Right ventricle myocardium inferior (tissue), 1 donor: ENCODE results near the gene GJC2. TPM values are rescaled to one million over a fixed set of nuclear protein-coding genes. Genes with fewer than 3 reads are reported as not detected.
"Not testable (repeated sequence)": the region's sequence is repeated elsewhere in the genome, so short reads cannot be mapped to it uniquely, and the experiment has no call there.

ENCODE experiments used
- ATAC-seq: fragments of 200-7000 bp; cut with Tn5 transposase; one replicate; pipeline ENCODE4 v1.9.1; 2020; ENCODE audit warnings: mild to moderate bottlenecking, moderate library complexity
- DNase-seq: peaks from one replicate; pipeline ENCODE4 v3.0.0; 2021; ENCODE audit errors: missing footprints
- intact Hi-C: fragments of 100-400 bp; cut with DNase I; formaldehyde crosslinking; loops from one replicate; pipeline ENCODE4 v1.11.0; 2022
- total RNA-seq: library from RNA; stranded (reverse); fragmentation: NEBNext Ultra II Directional; extraction: Animal tissue kit (Norgen Biotek cat#: 25700); gene quantifications from one replicate; pipeline ENCODE4 v1.2.1, GENCODE V29; 2021
- donor health status: DM: no; HTN: yes; CAD: no; lungs with severe emphysema.

The GJC2 gene
- total RNA-seq, 1 donor from 2014 or later, result 1.6 TPM

DNA sequence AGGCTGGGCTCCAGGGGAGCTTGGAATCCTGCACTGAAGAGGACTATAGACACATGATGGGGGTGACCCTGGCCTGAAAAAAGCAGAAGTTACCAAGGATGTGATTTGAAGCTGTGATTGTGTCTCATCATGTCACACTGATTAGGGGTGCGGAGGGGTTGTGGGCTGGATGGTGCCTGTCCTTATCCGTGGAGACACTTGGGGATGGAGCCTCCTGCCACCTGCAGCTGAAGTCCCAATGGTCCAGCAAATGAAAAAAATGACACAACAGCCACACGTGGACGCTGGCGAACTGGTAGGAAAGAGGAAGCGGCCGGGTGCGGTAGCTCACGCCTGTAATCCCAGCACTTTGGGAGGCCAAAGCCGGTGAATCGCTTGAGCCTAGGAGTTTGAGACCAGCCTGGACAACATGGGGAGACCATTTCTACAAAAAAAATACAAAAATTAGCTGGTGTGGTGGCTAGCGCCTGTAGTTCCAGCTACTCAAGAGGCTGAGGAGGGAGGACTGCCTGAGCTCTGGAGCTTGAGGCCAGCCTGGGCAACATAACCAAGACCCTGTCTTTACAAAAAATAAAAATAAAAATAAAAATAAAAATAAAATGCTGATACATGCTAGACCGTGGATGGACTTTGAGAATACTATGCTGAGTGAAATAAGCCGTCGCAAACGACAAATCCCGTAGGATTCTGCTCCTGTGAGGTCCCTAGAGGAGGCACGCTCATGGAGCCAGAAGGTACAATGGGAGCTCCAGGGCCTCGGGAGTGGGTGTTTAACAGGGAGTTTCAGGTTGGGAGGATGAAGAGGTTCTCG is 15.0 kb downstream of the GJC2 start:
- ATAC-seq (no peak), DNase-seq (peak; percentile 73)
- intact Hi-C loops, result loop anchor here (1.0 kb wide), 1 partner anchor 24 kb away; the partner anchor contains the start of gene GUK1

DNA sequence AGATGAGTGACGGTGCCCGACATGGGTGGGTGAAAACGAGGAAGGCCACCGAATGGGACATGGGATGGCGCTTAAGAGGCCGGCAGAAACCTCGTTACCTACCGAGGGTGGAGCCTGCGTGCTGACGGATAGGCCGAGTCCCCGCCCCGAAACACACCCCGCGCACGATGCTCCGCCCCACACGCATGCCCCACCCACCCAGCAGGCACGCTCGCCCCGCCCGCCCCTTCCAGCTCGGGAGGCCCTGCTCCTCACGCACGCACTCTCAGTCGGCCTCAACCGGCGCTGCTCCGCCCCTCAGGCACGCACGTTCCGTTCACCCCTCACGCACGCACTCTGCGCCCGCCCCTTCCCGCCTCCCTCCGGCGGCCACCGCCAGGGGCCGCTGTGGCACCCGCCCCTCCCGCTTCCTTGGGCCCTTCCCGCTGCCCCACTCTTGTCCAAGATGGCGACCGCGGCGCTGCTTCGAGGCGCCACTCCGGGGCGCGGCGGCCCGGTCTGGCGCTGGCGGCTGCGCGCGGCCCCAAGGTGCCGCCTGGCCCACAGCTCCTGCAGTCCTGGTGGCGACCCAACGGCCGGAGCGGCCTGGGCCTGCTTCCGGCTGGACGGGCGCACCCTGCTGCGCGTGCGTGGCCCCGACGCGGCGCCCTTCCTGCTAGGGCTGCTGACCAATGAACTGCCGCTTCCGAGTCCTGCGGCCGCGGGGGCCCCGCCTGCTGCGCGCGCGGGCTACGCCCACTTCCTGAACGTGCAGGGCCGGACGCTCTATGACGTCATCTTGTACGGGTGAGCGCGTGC is 15.8 kb downstream of the GJC2 start, which contains the start of gene IBA57:
TSS of gene IBA57 (plus strand) at position 433 of the 798 bp plus-strand sequence. CDS start at position 446, 13 bp downstream.
- peak; percentile 100 for DNase-seq
- intact Hi-C loops, result loop anchor here (1.0 to 2.0 kb wide), 3 partner anchors 25 to 42 kb away; partner anchors contain the start of gene GUK1
- peak; percentile 94 for ATAC-seq

DNA sequence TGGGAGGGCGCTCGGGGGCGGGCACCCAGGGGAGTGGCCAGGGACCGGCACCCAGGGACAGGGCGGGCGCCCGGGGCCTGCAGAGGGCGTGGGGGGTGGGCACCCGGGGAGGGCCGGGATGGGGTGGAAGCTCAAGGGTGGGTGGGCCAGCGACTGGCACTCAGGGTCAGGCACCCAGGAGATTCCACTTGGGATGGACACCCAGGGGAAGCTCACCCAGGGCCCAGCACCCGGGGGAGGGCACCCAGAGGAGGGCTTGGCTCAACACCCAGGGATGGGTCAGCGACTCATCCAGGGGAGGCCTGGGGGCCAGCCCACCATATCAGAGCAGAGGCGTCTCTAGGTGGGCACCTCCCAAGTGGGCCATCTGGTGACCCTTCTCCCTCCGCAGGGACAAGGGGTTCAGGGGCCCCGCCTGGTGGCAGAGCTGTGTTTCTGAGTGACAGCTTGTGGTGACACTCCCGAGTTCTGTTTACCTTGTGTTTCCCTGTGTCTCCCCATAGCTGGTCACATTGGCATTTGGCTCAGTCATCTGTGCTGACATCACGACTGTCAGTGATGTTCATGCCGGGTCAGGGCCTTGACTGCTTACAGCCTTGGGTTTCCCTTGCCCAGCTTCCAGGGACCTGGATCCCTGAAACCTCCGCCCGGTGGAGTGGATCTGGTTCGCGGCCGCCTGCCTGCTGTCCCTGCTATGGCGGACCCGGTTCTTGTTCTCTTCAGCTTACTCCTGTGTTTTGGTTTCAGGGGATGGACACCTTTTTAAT is 16.6 kb downstream of the GJC2 start:
- intact Hi-C loops, result loop anchor here (1.0 to 2.0 kb wide), 2 partner anchors 36 to 41 kb away; no protein-coding TSS in a partner anchor
- ATAC-seq, result peak; percentile 9
- DNase-seq, result peak; percentile 81

DNA sequence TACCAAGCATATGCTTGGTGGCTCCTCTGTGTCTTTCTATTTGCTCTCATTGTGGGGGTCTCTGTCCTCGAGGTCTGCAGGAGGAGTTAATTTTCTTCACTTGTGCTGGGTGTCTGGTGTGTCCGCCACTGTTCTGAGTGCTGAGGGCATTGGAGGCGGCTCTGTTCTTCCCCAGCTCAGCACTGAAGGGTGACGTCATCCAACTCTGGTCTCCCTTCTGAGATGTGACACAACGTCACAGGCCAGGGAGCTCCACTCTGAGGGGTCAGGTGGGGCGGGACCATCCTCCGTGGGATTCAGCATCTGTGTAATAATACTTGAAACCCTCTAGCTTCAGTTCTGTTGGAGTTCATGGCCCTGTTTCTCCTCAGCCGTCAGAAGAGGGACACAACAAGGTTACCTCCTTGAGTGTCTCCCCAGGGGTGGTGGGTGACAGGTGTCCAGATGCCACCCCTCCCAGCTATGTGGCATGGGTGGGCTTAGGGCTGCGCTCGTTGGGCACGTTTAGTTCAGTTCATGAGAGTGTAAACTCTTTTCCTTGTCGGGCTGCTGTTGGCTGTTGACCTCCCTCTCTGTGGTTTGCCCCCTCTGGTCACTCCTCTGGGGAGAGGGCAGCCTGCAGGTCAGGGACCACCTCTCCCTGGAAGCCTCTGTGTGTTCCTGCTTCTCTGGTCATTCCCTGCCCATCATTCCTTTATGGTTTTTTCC is 19.0 kb downstream of the GJC2 start:
- no peak for ATAC-seq
- DNase-seq, result peak; percentile 25
- intact Hi-C loops, result no loop called here

DNA sequence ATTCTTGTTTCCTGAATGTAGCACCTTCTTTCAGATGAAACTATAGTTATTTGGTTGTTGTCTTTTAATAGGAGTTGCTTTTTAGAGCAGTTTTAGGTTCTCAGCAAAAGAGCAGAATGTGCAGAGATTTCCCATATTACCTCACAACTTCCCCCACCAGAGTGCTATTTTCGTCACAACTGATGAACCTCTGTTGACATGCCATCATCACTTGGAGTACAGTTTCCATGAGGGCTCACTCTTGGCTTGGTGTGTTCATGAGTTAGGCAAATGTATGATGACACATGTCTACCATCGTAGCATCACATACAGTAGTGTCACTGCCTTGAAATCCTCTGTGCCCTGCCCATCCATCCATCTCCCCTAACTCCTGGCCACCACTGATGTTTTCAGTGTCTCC is 19.6 kb downstream of the GJC2 start:
- intact Hi-C loops, result no loop called here
- DNase-seq (no peak), ATAC-seq (no peak)

DNA sequence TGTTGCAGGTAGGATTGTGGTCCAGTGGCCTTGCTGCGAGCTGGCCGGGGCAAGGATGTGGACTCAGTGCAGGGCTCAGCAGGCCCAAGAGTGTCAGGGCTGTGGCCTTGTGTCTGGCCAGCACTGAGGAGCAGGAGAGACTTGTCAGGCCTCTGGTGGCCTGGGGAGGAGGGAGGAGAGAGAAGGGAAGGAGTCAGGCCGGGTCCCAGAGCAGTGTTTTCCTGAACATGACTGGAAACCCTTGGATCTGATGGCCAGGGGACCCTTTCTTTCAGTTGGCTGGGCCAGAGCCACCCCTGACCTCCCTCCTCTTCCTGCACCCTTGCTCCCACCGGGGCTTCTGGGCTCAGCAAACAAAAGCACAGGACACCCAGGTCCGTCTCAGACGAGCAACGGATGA is 20.9 kb downstream of the GJC2 start:
- DNase-seq (no peak), ATAC-seq (no peak)
- intact Hi-C loops, result no loop called here

DNA sequence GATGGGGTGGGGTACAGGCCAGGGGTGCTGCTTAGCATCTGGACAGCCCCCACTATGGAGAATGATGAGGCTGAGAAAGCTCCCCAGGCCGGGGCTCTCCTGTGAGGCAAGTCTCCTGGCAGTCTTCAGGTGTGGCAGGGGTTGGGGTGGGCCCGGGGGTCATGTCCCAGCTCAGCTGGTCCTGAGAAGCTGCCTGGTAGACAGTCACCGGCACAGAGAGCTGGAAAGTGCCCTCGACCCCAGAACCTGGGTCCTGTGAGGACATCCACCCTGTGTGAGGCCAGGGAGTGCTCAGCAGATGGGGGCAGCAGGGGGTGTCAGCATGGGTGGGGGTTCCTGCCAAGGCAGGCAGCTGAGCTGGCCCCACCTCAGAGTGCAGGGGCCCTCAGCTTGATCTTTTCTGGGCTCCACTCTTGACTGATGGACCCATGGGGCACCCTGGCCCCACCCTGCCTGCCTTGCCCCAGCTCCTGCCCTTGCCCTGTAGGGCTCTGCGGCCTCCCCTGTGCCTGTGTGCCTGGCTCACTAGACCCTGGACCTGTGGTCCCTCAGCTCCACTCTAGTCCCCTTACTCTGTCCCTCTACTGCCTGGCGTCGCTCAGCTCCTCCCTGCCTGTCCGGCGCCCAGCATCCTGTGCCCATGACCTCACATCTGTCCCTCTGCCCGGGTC is 21.6 kb downstream of the GJC2 start:
- intact Hi-C loops, result no loop called here
- no peak for DNase-seq
- no peak for ATAC-seq

DNA sequence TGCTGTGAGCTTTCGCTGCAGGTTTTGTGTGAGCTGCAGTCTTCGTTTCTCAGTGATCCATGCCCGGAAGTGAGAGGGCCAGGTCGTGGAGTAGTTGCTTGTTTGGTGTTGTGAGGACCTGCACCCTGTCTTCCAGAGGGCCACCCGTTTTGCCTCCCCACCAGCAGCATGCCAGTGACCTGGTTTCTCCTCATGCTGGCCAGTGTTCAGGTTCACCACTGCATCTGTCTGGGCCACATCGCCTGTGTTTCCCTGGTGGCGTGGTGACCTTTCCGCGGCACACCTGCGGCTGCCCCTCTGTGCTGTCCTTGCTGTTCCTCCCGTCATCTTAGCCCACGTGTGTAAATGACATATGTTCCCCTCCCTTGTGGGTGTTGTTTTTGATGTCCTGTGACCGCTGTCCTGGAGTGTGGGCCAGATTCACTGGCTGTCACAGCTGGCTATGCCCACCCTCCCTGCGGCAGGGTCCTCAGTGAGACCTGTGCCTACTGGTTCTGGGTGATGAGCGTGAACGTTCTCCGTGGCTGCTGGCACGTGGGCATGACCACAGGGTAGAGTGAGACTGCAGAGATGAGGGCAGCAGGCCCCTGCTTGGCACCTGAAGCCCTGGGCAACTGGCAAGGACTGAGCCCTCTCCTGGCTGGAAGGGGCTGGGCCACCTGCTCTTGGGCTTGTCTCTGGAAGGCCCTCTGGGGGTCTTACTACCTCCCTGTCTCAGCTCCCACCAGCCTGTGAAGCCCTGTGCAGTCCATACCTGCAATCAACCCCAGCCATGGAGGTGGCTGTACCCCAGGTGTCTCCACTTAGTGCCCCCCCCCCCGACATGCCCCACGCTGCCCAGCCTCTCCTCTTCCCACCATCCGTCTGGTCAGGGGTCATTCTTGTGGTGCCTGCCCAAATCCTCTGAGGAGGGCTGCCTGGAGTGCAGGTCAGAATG is 23.1 kb downstream of the GJC2 start:
- ATAC-seq (no peak), DNase-seq (no peak)
- intact Hi-C loops, result no loop called here

DNA sequence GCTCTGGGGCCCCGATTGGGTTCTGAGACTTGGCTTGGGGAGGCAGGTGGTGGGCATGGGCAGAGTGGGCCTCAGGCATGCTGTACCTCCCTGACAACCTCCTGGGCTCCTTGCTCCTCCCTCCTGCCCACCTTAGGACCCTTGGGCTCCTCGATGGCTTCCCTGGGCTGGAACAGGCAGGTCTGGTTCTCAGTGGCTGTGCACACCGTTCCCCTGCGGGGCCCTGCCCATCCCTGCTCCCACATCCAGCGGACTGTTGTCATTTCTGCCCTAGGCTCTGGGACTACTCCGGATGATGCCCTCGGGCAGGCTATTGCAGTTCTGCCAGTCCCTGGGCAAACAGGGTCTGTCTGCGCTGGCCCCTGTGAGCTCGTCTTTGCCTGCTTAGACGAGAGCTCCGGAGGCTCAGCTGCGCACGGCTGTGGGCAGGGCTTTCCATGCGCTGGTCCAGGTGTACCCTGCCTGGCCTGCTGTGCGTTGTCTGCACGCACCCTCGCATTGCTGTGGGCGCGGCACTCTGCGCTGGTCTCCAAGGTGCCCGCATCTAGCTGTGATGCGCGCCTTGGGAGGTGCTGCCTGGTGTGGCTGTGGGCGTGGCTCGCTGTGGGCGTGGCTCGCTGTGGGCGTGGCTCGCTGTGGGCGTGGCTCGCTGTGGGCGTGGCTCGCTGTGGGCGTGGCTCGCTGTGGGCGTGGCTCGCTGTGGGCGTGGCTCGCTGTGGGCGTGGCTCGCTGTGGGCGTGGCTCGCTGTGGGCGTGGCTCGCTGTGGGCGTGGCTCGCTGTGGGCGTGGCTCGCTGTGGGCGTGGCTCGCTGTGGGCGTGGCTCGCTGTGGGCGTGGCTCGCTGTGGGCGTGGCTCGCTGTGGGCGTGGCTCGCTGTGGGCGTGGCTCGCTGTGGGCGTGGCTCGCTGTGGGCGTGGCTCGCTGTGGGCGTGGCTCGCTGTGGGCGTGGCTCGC is 24.1 kb downstream of the GJC2 start:
- intact Hi-C loops, result not testable (repeated sequence)
- ATAC-seq, result peak; percentile 14
- peak; percentile 71 for DNase-seq

DNA sequence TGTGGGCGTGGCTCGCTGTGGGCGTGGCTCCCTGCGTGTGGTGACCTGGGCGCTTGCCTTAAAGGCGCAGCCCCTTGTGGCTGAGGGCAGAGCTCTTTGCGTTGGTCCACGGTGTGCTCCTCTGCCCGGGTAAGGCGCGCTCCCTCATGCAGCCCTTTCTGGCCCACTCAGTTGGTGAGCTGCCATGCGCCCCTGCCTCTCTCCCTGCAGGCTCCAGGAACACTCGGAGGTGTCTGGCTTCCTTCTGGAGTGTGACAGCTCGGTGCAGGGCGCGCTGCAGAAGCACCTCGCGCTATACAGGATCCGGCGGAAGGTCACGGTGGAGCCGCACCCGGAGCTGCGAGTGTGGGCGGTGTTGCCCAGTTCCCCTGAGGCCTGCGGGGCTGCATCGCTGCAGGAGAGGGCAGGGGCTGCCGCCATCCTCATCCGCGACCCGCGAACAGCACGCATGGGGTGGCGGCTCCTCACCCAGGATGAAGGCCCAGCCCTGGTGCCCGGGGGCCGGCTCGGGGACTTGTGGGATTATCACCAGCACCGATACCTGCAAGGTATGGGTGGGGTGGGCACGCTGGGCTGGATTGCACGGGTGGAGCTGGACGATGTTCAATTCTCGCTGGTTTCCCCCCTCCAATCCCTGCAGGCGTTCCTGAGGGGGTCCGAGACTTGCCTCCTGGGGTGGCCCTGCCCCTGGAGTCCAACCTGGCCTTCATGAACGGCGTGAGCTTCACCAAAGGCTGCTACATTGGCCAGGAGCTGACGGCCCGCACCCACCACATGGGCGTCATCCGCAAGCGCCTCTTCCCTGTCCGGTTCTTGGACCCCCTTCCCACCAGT is 25.0 kb downstream of the GJC2 start:
- intact Hi-C loops, result no loop called here
- ATAC-seq (peak; percentile 28), DNase-seq (peak; percentile 71)

DNA sequence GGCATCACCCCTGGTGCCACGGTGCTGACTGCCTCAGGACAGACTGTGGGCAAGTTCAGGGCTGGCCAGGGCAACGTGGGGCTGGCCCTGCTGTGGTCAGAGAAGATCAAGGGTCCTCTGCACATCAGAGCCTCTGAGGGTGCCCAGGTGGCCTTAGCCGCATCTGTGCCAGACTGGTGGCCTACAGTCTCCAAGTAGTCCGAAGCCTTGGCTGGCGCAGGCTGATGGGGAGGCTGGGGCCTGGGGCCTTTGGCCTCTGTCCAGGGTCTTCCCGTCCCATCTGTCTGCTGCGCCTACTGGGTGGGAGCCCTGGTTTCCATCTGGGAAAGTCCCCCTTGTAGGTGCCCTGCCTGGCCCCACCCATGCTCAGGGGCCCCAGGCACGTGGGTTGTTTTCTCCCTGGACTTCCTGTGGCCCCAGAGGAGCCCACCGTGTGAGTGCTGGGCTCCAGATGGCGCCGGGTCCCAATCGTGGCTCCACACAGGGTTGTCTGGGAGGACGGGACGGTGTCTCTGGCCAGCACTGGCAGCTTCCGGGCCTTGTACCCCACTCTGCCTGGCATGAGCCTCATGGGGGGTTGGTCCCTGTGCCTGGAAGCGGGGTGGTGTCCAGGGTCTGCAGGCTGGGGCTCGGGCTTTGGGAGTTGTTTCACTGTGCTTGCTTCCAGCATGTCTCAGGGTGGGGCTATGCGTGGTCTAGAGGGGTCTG is 25.7 kb downstream of the GJC2 start:
- intact Hi-C loops, result no loop called here
- ATAC-seq, result no peak
- DNase-seq, result no peak

DNA sequence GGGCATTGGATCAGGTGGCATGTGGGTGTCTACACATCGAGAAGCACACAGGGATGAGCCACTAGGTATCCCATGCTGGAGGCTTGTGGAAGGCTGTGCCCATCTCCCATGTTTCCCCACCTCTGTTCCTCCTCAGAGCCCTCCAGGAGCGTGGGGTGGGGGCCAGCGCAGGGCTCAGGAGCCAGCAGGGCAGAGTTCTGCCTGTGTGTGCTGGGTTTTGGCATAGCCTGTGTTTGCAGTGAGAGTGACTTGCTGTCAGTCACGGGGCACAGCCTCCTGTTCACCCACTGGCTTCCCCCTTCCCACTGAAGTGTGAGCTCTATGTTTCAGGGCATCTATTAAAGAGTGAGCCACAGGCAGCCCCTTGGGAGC is 26.3 kb downstream of the GJC2 start:
- ATAC-seq (peak; percentile 15), DNase-seq (no peak)
- intact Hi-C loops, result no loop called here

DNA sequence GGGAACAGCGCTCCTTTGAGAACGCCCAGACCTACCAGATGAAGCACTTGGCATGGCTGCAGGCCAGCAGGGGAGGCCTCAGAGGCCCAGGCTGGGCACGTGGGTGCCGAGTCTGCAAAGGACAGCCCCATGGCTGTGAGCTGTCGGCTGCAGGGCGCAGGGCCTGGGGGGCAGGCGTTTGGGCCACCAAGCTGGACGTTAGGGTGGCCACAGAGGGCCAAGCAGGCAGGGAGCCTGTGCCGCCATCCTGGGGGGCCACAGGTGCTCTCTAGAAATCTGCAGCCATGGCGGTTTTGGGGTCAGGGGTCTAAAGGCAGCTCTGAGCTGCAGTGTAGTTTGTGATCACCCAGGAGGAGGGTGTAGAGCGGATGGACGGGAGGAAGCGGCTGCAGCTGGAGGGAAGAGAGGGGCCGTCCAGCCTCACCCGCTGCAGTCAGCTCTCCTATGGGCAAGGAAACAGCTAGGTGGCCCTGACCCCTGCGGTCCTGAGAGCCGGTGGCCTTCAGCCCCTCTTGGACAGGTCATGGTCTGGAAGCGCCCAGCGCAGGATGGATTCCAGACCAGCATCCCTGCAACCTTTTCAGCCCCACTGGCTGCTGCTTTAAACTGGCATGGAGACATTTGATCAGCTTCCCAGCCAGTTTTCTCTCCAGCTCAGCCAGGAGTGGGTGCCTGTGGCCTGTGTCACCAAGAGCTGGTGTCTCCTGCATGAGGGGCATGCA is 26.9 kb downstream of the GJC2 start:
- intact Hi-C loops, result no loop called here
- DNase-seq (peak; percentile 76), ATAC-seq (peak; percentile 72)

DNA sequence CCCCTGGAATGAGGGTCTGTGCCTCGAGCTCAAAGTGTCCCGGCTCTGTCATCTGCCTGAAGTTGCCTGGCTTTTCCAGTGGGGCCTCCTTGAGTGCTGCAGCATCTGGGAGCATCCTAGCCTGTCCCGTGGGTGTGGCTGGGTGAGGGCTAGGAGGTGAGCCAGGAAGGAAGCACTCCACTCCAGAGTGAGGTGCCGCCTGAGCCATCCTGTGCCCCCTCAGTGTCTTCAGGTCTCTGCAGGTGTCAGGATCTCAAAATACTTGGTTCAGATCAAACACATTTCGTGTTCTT is 27.4 kb downstream of the GJC2 start:
- DNase-seq (no peak), ATAC-seq (no peak)
- intact Hi-C loops, result no loop called here
